ENCODE results near the gene PRCD. TPM values are rescaled to one million over a fixed set of nuclear protein-coding genes. Genes with fewer than 3 reads are reported as not detected.

Gene PRCD
- total and polyA plus RNA-seq, 2 experiments from 2014 or later, result 0.43 to 3.4 TPM

GRCh38 chr17:76527430-76528111 lies 12.3 kb upstream of the PRCD start:
- Histone ChIP-seq H3K9ac (no peak overlapping the region), H3K27ac (no peak overlapping the region), H3K4me3 (no peak overlapping the region), H3K4me1 (ENCODE audit: insufficient read depth) (peaks cover 32% of the 10 kb centered on the region), H3K79me2 (ENCODE audit: insufficient read depth) (no peaks in the 10 kb centered on the region), H4K20me1 (ENCODE audit: insufficient read depth) (no peaks in the 10 kb centered on the region), H3K9me2 (ENCODE audit: insufficient read depth) (no peaks in the 10 kb centered on the region), H3K36me3 (ENCODE audit: low read depth) (no peaks in the 10 kb centered on the region), H3K27me3 (replicated peaks; ENCODE audit: insufficient read depth) (no peaks in the 10 kb centered on the region), H3K9me3 (ENCODE audit: low read depth) (no peaks in the 10 kb centered on the region), H2AFZ (no peak overlapping the region), H3F3A (ENCODE audit: insufficient read depth) (peaks cover 5% of the 10 kb centered on the region; the same call in 1 of the 2 replicates), H3K4me2 (ENCODE audit: unreplicated experiment) (no peak overlapping the region)
- DNase-seq, result no peak
- WGBS, 2 experiments (ENCODE audit: low coverage in 1 of 2, low lambda C conversion rate in 2 of 2, missing lambda C conversion rate in 2 of 2), result 87% methylated on average over 15 to 26 of the region's 26 CpGs
- in situ Hi-C loops (cut with MboI), result no loop called here
- TF ChIP-seq EZH2phosphoT487 (IDR thresholded peaks at IDR 0.05; ENCODE audit: insufficient read depth, low read depth) (no peak), EZH2 (IDR thresholded peaks at IDR 0.05; ENCODE audit: insufficient read depth, poor library complexity, severe bottlenecking) (no peak)

GRCh38 chr17:76528156-76528527 lies 11.7 kb upstream of the PRCD start:
- Histone ChIP-seq H3K9me2 (ENCODE audit: insufficient read depth) (no peaks in the 10 kb centered on the region), H3K27ac (peak overlapping the region; percentile 94), H2AFZ (peak overlapping the region; percentile 61; the same call in 1 of the 2 replicates), H3K4me1 (ENCODE audit: insufficient read depth) (peaks cover 32% of the 10 kb centered on the region), H3K79me2 (ENCODE audit: insufficient read depth) (no peaks in the 10 kb centered on the region), H4K20me1 (ENCODE audit: insufficient read depth) (no peaks in the 10 kb centered on the region), H3K4me2 (ENCODE audit: unreplicated experiment) (no peak overlapping the region), H3K9ac (peak overlapping the region; percentile 82; the same call in 1 of the 2 replicates), H3K36me3 (ENCODE audit: low read depth) (no peaks in the 10 kb centered on the region), H3K9me3 (ENCODE audit: low read depth) (no peaks in the 10 kb centered on the region), H3K27me3 (replicated peaks; ENCODE audit: insufficient read depth) (no peaks in the 10 kb centered on the region), H3K4me3 (no peak overlapping the region), H3F3A (ENCODE audit: insufficient read depth) (peaks cover 5% of the 10 kb centered on the region; the same call in 1 of the 2 replicates)
- WGBS, 2 experiments (ENCODE audit: low coverage in 1 of 2, low lambda C conversion rate in 2 of 2, missing lambda C conversion rate in 2 of 2), result 92 to 93% methylated on average over 15 of the region's 15 CpGs
- in situ Hi-C loops (cut with MboI), result no loop called here
- no peak for DNase-seq
- TF ChIP-seq EZH2 (IDR thresholded peaks at IDR 0.05; ENCODE audit: insufficient read depth, poor library complexity, severe bottlenecking), result no peak

GRCh38 chr17:76528528-76529223 lies 11.2 kb upstream of the PRCD start:
- H3K27me3 ChIP-seq (replicated peaks; ENCODE audit: insufficient read depth), result no peaks in the 10 kb centered on the region
- no peaks in the 10 kb centered on the region for H3K9me3 ChIP-seq (ENCODE audit: low read depth)

GRCh38 chr17:76529224-76530094 lies 10.4 kb upstream of the PRCD start:
- H3K9ac ChIP-seq, result peak overlapping the region; percentile 82
- H3K36me3 ChIP-seq (ENCODE audit: low read depth), result no peaks in the 10 kb centered on the region
- DNase-seq, result peak; percentile 96
- no peaks in the 10 kb centered on the region for H4K20me1 ChIP-seq (ENCODE audit: insufficient read depth)
- H3K4me2 ChIP-seq (ENCODE audit: unreplicated experiment), result peak overlapping the region; percentile 57
- H2AFZ ChIP-seq, result peak overlapping the region; percentile 61
- H3K4me3 ChIP-seq, result peak overlapping the region; percentile 9; the same call in 1 of the 2 replicates
- no peak for TF ChIP-seq EZH2phosphoT487 (IDR thresholded peaks at IDR 0.05; ENCODE audit: insufficient read depth, low read depth)
- TF ChIP-seq EZH2 (IDR thresholded peaks at IDR 0.05; ENCODE audit: insufficient read depth, poor library complexity, severe bottlenecking), result no peak
- no peaks in the 10 kb centered on the region for H3K9me2 ChIP-seq (ENCODE audit: insufficient read depth)
- peaks cover 31% of the 10 kb centered on the region for H3K4me1 ChIP-seq (ENCODE audit: insufficient read depth)
- H3K79me2 ChIP-seq (ENCODE audit: insufficient read depth), result no peaks in the 10 kb centered on the region
- H3K27me3 ChIP-seq (replicated peaks; ENCODE audit: insufficient read depth), result no peaks in the 10 kb centered on the region
- no peaks in the 10 kb centered on the region for H3K9me3 ChIP-seq (ENCODE audit: low read depth)
- H3K27ac ChIP-seq, result peak overlapping the region; percentile 94
- in situ Hi-C loops (cut with MboI), result no loop called here
- 2 to 3% methylated on average over 14 to 16 of the region's 20 CpGs for WGBS, 2 experiments (ENCODE audit: low coverage in 1 of 2, low lambda C conversion rate in 2 of 2, missing lambda C conversion rate in 2 of 2)
- peaks cover 5% of the 10 kb centered on the region; the same call in 1 of the 2 replicates for H3F3A ChIP-seq (ENCODE audit: insufficient read depth)

More at GRCh38 chr17:76528528-76529223, 11.2 kb upstream of the PRCD start:
- DNase-seq, result peak; percentile 71
- peak overlapping the region; percentile 61 for H2AFZ ChIP-seq
- no peaks in the 10 kb centered on the region for H3K36me3 ChIP-seq (ENCODE audit: low read depth)
- no peaks in the 10 kb centered on the region for H3K9me2 ChIP-seq (ENCODE audit: insufficient read depth)
- peak overlapping the region; percentile 94 for H3K27ac ChIP-seq
- WGBS, 2 experiments (ENCODE audit: low coverage in 1 of 2, low lambda C conversion rate in 2 of 2, missing lambda C conversion rate in 2 of 2), result 41 to 42% methylated on average over 28 to 31 of the region's 31 CpGs
- no peaks in the 10 kb centered on the region for H3K79me2 ChIP-seq (ENCODE audit: insufficient read depth)
- H3K9ac ChIP-seq, result peak overlapping the region; percentile 82
- peak overlapping the region; percentile 53 for H3K4me2 ChIP-seq (ENCODE audit: unreplicated experiment)
- no peak overlapping the region for H3K4me3 ChIP-seq
- H4K20me1 ChIP-seq (ENCODE audit: insufficient read depth), result no peaks in the 10 kb centered on the region
- peaks cover 5% of the 10 kb centered on the region; the same call in 1 of the 2 replicates for H3F3A ChIP-seq (ENCODE audit: insufficient read depth)
- in situ Hi-C loops (cut with MboI), result no loop called here
- TF ChIP-seq EZH2phosphoT487 (IDR thresholded peaks at IDR 0.05; ENCODE audit: insufficient read depth, low read depth) (no peak), EZH2 (IDR thresholded peaks at IDR 0.05; ENCODE audit: insufficient read depth, poor library complexity, severe bottlenecking) (no peak)
- H3K4me1 ChIP-seq (ENCODE audit: insufficient read depth), result peaks cover 32% of the 10 kb centered on the region

All from GM23248 (cell line).